ENCODE data around the gene PLAC9. TPM values are rescaled to one million over a fixed set of nuclear protein-coding genes. Genes with fewer than 3 reads are reported as not detected.
"Not testable (repeated sequence)": the region's sequence is repeated elsewhere in the genome, so short reads cannot be mapped to it uniquely, and the experiment has no call there.

PLAC9 gene
- total RNA-seq, 1 donor from 2014 or later = 125 TPM

DNA sequence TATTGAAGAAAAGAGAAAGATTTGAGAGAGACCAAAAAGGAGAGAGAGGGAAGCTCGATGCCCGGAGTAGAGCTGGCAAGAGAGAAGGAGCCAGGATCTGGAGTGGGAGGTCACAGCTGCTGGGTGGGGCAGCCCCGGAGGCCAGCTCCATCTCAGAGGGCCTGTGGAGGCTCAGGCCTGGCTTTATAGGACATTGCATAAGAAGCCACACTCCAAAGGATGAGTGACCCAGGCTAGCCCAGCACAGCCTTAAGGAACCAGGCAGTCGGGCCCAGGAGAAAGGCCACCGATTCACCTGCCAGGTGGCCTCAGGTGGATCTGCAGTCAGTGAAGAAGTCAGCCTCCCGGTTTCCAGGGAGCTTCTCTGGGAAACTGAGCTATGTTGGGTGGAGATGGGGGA lies 676 bp downstream of the PLAC9 start:
- H3K9me3 Mint-ChIP-seq (ENCODE audit: unreplicated experiment) = no peaks in the 10 kb centered on the region
- DNase-seq (ENCODE audit: extremely low spot score, unreplicated experiment) = no peak
- peak overlapping the region; percentile 98 for H3K27ac Mint-ChIP-seq (ENCODE audit: unreplicated experiment)
- peak overlapping the region; percentile 92 for H3K4me3 Mint-ChIP-seq (ENCODE audit: unreplicated experiment)
- TF ChIP-seq, protein P1, sequence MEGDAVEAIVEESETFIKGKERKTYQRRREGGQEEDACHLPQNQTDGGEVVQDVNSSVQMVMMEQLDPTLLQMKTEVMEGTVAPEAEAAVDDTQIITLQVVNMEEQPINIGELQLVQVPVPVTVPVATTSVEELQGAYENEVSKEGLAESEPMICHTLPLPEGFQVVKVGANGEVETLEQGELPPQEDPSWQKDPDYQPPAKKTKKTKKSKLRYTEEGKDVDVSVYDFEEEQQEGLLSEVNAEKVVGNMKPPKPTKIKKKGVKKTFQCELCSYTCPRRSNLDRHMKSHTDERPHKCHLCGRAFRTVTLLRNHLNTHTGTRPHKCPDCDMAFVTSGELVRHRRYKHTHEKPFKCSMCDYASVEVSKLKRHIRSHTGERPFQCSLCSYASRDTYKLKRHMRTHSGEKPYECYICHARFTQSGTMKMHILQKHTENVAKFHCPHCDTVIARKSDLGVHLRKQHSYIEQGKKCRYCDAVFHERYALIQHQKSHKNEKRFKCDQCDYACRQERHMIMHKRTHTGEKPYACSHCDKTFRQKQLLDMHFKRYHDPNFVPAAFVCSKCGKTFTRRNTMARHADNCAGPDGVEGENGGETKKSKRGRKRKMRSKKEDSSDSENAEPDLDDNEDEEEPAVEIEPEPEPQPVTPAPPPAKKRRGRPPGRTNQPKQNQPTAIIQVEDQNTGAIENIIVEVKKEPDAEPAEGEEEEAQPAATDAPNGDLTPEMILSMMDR (IDR thresholded peaks at IDR 0.05) = no peak
- H3K27me3 Mint-ChIP-seq (ENCODE audit: unreplicated experiment) = no peaks in the 10 kb centered on the region
- no peaks in the 10 kb centered on the region for H3K36me3 Mint-ChIP-seq (ENCODE audit: unreplicated experiment)
- peaks cover 63% of the 10 kb centered on the region for H3K4me1 Mint-ChIP-seq (ENCODE audit: unreplicated experiment)

DNA sequence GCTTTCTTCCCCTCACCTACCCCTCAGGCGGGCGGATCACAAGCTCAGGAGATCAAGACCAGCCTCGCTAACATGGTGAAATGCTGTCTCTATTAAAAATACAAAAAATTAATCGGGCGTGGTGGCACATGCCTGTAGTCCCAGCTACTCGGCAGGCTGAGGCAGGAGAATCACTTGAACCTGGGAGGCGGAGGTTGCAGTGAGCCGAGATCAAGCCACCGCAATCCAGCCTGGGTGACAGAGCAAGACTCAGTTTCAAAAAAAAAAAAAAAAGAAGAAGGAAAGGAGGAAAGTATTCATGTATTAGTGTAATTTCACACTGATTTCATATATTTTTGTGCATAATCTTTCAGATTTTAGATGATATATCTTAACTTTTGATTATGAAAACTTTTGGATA lies 1.2 kb downstream of the PLAC9 start:
- H3K27me3 Mint-ChIP-seq (ENCODE audit: unreplicated experiment); DNase-seq (ENCODE audit: extremely low spot score, unreplicated experiment); H3K36me3 Mint-ChIP-seq (ENCODE audit: unreplicated experiment); H3K9me3 Mint-ChIP-seq (ENCODE audit: unreplicated experiment): not testable (repeated sequence)
- H3K27ac Mint-ChIP-seq (ENCODE audit: unreplicated experiment) = peak overlapping the region; percentile 98
- peaks cover 68% of the 10 kb centered on the region for H3K4me1 Mint-ChIP-seq (ENCODE audit: unreplicated experiment)
- H3K4me3 Mint-ChIP-seq (ENCODE audit: unreplicated experiment) = peak overlapping the region; percentile 92

DNA sequence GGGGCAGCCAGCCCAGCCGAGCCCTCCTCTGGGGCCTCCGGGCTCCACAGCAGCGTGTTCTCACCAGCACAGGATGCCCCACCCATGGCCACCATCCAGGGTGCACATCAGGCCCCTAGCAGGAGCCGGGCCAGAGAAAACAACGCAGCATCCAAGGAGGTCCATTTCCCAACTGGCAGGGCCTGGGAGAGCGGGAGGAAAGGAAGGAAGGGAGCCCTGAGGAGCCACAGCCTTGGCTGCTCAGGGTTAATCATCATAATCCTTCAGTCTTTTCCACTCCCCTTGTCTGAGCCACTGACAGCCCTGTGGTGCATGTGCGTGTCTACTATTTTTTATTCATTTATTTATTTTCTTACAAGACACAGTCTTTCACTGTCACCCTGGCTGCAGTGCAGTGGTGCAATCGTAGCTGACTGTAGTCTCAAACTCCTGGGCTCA lies 3.6 kb downstream of the PLAC9 start:
- H3K4me1 Mint-ChIP-seq (ENCODE audit: unreplicated experiment) = peaks cover 78% of the 10 kb centered on the region
- DNase-seq (ENCODE audit: extremely low spot score, unreplicated experiment) = peak; percentile 95

DNA sequence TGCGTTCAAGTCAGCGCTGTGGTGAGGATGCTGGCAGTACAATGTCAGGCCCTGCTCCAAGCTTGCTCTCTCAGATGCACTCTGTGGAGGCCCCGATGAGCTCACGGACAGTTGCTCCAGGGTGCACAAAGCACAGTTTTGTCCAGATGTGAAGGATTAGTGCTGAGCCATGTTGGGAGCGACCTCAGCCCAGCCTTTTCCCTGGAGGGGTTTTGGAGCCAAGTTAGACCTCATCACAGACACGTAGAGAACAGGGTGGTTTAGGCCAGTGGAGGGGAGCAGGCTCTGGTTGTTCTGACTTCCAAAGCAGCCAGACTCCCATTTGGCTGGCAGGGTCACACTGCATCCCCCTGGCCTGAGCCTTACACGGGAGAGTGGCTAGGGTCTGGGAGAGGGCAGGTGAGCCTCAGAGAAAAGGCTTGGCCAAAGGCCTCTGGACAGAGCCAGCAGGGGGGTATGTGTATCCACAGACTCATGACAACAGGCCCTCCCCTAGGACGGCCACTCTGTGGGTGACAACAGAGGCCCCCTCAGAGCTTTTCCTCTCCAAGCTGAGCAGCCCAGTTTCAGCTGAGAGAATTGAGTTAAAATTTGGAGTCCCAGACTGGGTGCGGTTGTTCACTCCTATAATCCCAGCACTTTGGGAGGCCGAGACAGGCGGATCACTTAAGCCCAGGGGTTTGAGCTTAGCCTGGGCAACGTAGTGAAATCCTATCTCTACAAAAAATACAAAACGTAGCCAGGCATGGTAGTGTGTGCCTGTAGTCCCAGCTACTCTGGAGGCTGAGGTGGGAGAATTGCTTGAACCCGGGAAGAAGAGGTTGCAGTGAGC lies 4.7 kb downstream of the PLAC9 start:
- DNase-seq (ENCODE audit: extremely low spot score, unreplicated experiment) = no peak
- Mint-ChIP-seq H3K4me3 (ENCODE audit: unreplicated experiment) (no peak overlapping the region), H3K27me3 (ENCODE audit: unreplicated experiment) (no peaks in the 10 kb centered on the region), H3K9me3 (ENCODE audit: unreplicated experiment) (no peaks in the 10 kb centered on the region), H3K27ac (ENCODE audit: unreplicated experiment) (peak overlapping the region; percentile 94), H3K4me1 (ENCODE audit: unreplicated experiment) (peaks cover 75% of the 10 kb centered on the region), H3K36me3 (ENCODE audit: unreplicated experiment) (peaks cover 19% of the 10 kb centered on the region)
- TF ChIP-seq, protein P1 (IDR thresholded peaks at IDR 0.05) = no peak

More for the DNA sequence above, 3.6 kb downstream of the PLAC9 start:
- Mint-ChIP-seq H3K9me3 (ENCODE audit: unreplicated experiment) (no peaks in the 10 kb centered on the region), H3K27me3 (ENCODE audit: unreplicated experiment) (no peaks in the 10 kb centered on the region), H3K4me3 (ENCODE audit: unreplicated experiment) (peak overlapping the region; percentile 40), H3K36me3 (ENCODE audit: unreplicated experiment) (peaks cover 15% of the 10 kb centered on the region), H3K27ac (ENCODE audit: unreplicated experiment) (peak overlapping the region; percentile 94)
- TF ChIP-seq, protein P1 (IDR thresholded peaks at IDR 0.05) = no peak

DNA sequence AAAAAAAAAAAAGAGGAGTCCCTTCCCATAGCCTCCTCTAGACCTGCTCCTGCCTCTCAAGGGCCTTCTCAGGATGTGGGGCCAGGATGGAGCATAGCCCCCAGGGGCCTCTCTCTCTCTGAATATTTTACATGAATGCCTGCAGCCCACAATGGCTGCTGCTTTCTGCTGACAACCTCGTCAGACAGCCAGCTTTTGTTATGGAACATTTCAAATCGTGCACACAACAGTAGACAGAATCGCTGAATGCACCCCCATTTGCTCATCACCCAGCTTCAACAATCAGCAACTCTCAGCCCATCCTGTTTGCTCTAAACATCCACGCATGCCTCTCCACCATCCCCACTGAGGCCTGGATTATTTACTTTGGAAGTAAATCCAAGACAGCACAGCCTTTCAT lies 5.4 kb downstream of the PLAC9 start:
- no peaks in the 10 kb centered on the region for H3K9me3 Mint-ChIP-seq (ENCODE audit: unreplicated experiment)
- no peak for DNase-seq (ENCODE audit: extremely low spot score, unreplicated experiment)
- H3K27me3 Mint-ChIP-seq (ENCODE audit: unreplicated experiment) = no peaks in the 10 kb centered on the region
- peaks cover 72% of the 10 kb centered on the region for H3K4me1 Mint-ChIP-seq (ENCODE audit: unreplicated experiment)
- peak overlapping the region; percentile 19 for H3K4me3 Mint-ChIP-seq (ENCODE audit: unreplicated experiment)
- TF ChIP-seq, protein P1 (IDR thresholded peaks at IDR 0.05) = no peak
- H3K36me3 Mint-ChIP-seq (ENCODE audit: unreplicated experiment) = peaks cover 20% of the 10 kb centered on the region
- H3K27ac Mint-ChIP-seq (ENCODE audit: unreplicated experiment) = peak overlapping the region; percentile 94

Measured in osteocyte (in vitro differentiated cells).